K562 (cell line): ENCODE data around the gene MACROD2.

Source experiments
- ATF7 ChIP-seq: fragments of 450-650 bp; IDR thresholded peaks from 2 replicates; pipeline ENCODE4 v1.7.1; 2014; ENCODE audit warnings: mild to moderate bottlenecking, moderate library complexity
- CBX5 ChIP-seq: IDR thresholded peaks from 2 replicates; pipeline ENCODE4 v1.6.1; 2014; ENCODE audit warnings: low read depth, borderline replicate concordance
- CTCF ChIP-seq, 3 experiments: IDR thresholded peaks in 2 of 3; conservative IDR thresholded peaks in 1 of 3; 2 replicates each; pipeline ENCODE4 v1.5.1; 2011 to 2012; ENCODE audit warnings: low read length in 3 of 3, mild to moderate bottlenecking in 3 of 3, control low read depth in 2 of 3, improper control_type of control experiment in 1 of 3, inconsistent platforms in 1 of 3, low read depth in 1 of 3, mixed read lengths in 1 of 3, moderate library complexity in 1 of 3; ENCODE audit not compliant: insufficient read depth in 2 of 3
- JUN ChIP-seq, 2 experiments: sonication (generic) in 1 of 2; formaldehyde crosslinking in 1 of 2; IDR thresholded peaks; 2 replicates each; pipeline versions ENCODE4 v1.6.1 to v1.8.0; 2012 to 2022; ENCODE audit warnings: borderline replicate concordance in 2 of 2, mild to moderate bottlenecking in 2 of 2, improper control_type of control experiment in 1 of 2, low read depth in 1 of 2, low read length in 1 of 2, missing genetic modification reagents in 1 of 2
- MYC ChIP-seq, 2 experiments: fragments of 250-450 bp in 1 of 2; sonication (Bioruptor Pico) in 1 of 2; IDR thresholded peaks; 2 replicates each; pipeline versions ENCODE4 v1.5.1 to v1.6.1; 2012 to 2021; ENCODE audit warnings: low read depth in 2 of 2, borderline replicate concordance in 1 of 2, improper control_type of control experiment in 1 of 2, low read length in 1 of 2, mild to moderate bottlenecking in 1 of 2, moderate library complexity in 1 of 2
- NFRKB ChIP-seq: fragments of 450-650 bp; IDR thresholded peaks from 2 replicates; pipeline ENCODE4 v1.6.1; 2016; ENCODE audit warnings: low read depth
- OTX1 ChIP-seq: fragments of 450-650 bp; formaldehyde crosslinking; IDR thresholded peaks from 2 replicates; pipeline ENCODE4 v1.4.0; 2022; ENCODE audit warnings: mild to moderate bottlenecking
- POLR2A ChIP-seq: fragments of 450-650 bp; conservative IDR thresholded peaks from 2 replicates; pipeline ENCODE4 v1.6.1; 2016
- PREB ChIP-seq: sonication (generic); formaldehyde crosslinking; IDR thresholded peaks from 2 replicates; pipeline ENCODE4 v1.8.1; 2023; ENCODE audit warnings: mild to moderate bottlenecking, missing genetic modification reagents
- VEZF1 ChIP-seq: fragments of 200-800 bp; sonication (Bioruptor generic); IDR thresholded peaks from 2 replicates; pipeline ENCODE4 v1.6.1; 2017; ENCODE audit warnings: missing genetic modification characterization, missing compliant biosample characterization

- no peak for TF ChIP-seq OTX1 (CRISPR knock-in tag)
- no peak for TF ChIP-seq NFRKB
- TF ChIP-seq MYC (IDR thresholded peaks at IDR 0.05; ENCODE audit: low read depth, low read length): no peak
- no peak for TF ChIP-seq MYC (CRISPR knock-in tag; IDR thresholded peaks at IDR 0.05; ENCODE audit: borderline replicate concordance, low read depth)
- no peak for TF ChIP-seq CBX5
- no peak for TF ChIP-seq CTCF (IDR thresholded peaks at IDR 0.05 in 2 of 3, conservative IDR thresholded peaks at IDR 0.05 in 1 of 3; ENCODE audit: insufficient read depth in 2 of 3, low read depth in 1 of 3, low read length in 3 of 3)
- no peak for TF ChIP-seq PREB
- TF ChIP-seq ATF7: no peak
- no peak for TF ChIP-seq JUN (IDR thresholded peaks at IDR 0.05; ENCODE audit: borderline replicate concordance, low read depth, low read length)
- no peak for TF ChIP-seq JUN (CRISPR knock-in tag; IDR thresholded peaks at IDR 0.05; ENCODE audit: borderline replicate concordance)
- no peak for TF ChIP-seq VEZF1 (CRISPR knock-in tag)
- TF ChIP-seq POLR2A: no peak
Measured at GRCh38 chr20:14647016-14647415, 651.7 kb downstream of the MACROD2 start.
